Peyer's patch (tissue), 4 donors: ENCODE results near the gene TENT4A.

ENCODE experiments used
- CTCF ChIP-seq, 6 experiments: fragments of 450-650 bp in 4 of 6; fragments of 200-600 bp in 2 of 6; sonication (generic) in 1 of 6; IDR thresholded peaks; one replicate each; pipeline ENCODE4 v1.5.1; 2017 to 2019; ENCODE audit warnings: antibody characterized with exemption in 6 of 6, mild to moderate bottlenecking in 3 of 6, moderate library complexity in 1 of 6
- POLR2A ChIP-seq, 2 donors: fragments of 450-650 bp; IDR thresholded peaks; one replicate each; pipeline ENCODE4 v1.5.1; 2017; ENCODE audit warnings: antibody characterized with exemption in 2 of 2, mild to moderate bottlenecking in 2 of 2, moderate library complexity in 2 of 2

GRCh38 chr5:6788439-6788838 is 75.2 kb downstream of the TENT4A start:
- TF ChIP-seq CTCF (IDR thresholded peaks at IDR 0.05) (no peak), POLR2A (IDR thresholded peaks at IDR 0.05) (no peak)
